Activated T-cell treated with anti-CD3 and anti-CD28 coated beads for 4 hours (primary cell): ENCODE measurements around the gene NHSL2.
A peak's percentile ranks its signal among the peaks of the same experiment; 100 is the strongest.

Experiments used
- DNase-seq: peaks from one replicate; pipeline ENCODE4 v3.0.0-alpha.2; 2020

NHSL2 gene

DNA sequence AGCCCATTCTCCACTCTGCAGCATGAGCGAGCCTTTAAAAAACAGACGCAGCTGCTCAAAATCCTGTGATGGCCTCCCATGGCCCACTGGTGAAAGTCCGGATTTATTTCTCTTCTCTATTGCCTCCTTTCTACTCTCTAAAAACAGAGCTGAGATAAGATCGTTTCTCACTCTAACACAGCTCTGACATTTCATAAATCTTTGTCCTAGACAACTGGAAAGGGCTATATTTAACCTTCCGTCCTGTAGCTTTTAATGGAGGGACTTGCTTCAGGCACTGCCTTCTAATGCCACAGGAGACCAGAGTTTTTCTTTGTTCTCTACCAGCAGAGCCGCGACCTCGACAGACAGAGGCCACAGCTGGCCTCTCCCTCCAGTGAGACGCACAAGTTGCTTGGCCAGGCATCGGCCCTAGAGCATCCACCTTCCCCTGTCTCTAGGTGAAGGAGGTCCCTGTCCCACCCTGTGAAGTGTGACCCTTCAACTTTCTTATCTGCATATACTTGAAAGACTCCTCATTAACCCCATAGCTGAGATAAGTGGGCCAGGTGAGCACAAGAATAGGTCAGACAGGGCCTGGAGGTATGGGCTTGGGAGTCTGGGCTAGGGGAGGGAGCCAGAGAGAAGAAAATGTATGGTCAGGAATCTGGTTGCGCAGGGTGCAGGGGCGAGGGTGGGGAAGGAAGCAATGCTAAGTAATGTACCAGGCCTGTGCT is 171.1 kb downstream of the NHSL2 start:
- DNase-seq: no peak

DNA sequence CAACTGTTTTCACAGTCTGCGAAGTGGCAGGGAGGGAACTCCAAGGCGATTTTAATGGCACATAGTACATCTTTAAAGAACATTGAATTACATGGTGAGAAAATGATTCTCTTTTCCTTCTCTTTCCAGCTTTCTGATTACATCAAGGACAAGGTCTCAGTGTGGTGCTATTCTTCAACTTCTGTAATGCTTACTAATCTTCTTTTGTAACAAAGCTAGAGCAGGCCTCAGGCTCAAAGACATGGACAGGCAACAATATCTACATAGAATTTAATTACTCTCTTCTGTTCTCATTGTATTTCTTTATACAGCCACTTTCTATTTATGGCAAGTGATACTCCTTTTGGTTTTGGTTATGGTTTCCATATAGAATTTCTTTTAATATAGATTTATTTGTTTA is 172.6 kb downstream of the NHSL2 start:
- DNase-seq: no peak

DNA sequence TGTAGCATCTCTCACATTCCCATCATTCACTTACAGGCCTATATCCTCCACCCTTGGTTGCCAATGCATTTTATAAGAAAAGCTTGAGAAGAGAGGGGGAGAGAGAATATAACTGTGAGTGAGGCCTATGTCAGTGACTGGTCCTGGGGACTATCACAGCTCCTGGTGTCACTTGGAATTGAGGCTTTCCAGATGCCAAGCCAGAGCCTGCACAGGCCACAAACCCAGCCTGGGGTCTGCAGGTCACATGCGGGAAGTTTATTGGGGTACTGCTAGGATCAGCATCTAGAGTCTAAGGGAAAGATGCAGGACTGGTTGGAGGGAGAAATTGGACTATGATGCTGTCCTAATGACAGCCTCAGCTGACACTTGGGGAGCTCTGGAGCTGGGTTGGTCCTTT is 173.5 kb downstream of the NHSL2 start:
- no peak for DNase-seq

DNA sequence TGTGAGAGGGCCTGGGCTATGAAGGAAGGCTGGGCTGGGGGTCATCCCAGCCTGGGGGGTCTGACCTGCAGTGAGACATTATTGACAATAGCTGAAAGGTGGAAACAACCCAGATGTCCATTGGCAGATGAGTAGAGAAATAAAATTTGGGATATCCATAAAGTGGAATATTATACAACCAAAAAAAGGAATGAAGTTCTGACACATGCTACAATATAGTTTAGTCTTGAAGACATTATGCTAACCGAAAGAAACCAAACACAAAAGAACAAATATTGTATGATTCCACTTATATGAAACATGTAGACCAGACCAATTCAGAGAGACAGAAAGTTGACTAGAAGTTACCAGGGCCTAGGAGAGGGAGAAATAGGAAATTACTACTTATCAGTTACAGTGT is 176.3 kb downstream of the NHSL2 start:
- no peak for DNase-seq

DNA sequence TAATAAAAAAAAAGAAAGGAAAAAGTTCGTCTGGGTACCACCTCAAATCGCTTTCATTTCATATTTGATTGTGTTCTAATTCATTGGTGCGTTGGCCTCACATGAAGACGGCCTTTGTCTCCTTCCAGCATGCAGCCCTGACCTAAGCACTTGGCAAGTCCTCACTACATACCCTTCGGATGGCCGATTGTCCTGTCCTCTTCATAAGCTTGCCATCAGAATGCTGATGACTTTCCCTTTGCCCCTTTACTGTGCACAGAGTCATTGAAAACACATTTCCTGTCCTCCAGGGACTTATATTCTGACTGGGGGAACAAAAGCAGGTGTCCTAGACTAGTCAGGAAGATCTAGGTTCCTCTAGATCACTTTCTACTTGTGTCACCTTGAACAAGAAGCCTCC is 178.1 kb downstream of the NHSL2 start:
- DNase-seq: no peak

DNA sequence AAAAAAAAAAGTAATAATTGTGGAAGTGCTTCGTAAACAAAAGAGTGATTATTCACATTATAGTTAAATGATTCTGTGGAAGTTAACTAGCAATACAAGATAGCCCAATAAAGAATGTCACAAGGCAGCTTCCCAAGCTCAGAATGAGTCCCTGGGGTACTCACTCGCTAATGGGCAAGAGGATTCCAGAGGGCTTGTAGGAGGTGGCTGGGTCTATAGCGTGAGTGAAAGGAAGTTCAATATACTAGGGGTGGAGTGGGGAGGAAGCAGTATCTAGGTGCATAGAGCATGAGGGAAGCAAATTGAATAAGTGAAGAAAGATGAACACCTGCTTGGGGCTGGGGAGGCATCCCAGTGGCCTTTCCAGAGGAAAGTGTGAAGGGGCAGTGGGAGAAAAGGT is 178.6 kb downstream of the NHSL2 start:
- DNase-seq: no peak

DNA sequence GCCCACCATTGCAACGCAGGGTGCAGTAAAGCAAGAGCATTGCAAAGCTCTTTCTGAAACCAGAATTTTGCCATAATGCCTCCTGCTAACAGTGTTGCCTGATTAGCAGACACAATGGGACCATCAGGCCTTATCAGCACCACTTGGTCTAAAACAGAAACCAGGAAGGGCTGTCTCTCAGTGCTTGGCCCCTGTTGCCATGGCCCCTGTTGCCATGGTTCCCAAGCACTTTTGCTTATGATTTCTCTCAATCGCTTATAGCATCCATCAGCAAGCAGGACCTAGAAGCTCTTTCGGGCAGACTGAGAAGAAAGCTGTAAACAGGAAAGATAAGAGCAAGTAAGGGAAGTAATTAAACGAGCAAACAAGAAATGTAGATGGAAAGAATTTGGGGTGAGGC is 184.2 kb downstream of the NHSL2 start:
- peak; percentile 28 for DNase-seq

DNA sequence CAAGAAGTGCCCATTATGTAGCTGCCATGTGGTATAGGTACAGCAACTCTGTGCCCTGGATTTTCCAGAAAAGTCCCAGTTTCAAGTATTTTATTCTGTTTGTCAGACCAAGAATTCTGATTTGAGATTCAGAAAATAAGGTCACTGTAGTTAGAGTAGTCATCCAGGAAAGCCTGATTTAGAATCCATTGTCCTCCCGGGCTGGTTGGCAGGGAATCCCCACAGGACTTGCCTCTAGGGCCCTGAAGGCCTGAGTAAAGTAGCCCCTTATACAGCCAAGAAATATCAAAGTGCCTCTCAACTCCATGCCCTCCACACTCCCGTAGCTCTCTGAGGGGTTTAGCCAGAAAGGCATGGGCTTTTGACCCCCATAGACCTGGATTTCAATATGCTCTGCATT is 184.7 kb downstream of the NHSL2 start:
- no peak for DNase-seq

DNA sequence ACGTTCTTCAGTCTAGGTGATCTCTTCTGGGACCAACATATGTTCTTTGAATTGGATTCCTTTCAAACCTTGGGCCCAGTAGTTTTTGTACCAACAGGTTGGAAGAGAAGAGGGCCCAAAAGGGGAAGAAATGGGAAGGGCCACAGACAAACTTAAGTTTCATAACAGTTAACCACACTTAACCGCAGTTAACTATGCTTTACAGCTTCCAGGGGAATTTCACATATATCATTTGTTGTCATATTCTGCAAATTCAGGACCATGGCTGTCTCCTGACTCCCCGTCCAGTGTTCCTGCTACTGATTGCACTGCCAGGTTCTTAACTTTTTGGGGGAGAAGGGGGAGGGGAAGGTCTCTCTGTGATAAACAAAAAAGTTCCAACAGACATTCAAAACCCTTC is 186.5 kb downstream of the NHSL2 start:
- DNase-seq: no peak

DNA sequence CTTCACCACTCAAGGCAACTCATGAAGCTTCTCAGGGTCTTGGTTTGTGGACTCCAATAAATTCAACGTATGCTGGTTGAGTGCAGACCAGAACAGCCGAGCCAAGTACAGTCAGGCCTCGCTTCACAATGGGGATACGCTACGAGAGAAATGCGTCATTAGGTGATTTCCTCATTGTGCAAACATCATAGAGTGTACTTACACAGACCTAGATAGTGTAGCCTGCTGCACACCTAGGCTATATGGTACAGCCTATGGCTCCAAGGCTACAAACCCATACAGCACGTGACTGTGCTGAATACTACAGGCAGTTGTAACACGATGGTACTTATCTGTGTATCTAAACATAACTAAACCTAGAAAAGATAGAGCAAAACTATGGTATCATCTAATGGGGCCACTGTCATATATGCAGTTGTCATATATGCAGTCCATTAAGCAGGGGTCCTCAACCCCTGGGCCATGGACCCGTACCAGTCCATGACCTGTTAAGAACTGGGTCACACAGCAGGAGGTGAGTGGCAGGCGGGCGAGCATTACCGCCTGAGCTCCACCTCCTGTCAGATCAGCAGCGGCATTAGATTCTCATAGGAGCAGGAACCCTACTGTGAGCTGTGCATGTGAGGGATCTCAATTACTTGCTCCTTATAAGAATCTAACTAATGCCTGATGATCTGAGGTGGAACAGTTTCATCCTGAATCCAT is 189.6 kb downstream of the NHSL2 start:
- DNase-seq: no peak

DNA sequence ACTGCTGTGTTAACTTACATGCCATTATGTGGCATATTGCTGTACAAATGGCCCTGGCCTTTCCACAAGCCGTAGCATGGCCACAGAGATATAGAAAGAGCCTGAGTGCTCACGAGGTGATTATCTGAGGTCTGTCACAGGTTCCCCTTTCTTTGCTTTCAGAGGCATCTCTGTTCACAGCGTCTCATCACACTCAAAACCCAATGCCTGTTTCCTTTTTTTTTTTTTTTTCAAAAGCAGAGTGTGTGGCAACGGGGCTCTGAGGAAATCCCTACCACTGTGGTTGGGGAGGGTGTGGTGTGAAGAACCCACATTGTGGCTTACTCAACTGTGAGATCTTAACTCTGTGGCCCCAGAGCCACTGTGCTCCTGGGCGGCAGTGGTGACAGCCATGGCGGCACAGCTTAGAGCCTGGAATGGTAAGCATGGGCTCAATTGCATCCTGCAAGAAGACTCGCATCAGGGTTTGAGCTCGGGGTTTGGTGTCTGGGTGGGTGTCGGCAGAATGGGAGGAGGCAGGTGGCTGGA is 190.2 kb downstream of the NHSL2 start:
- peak; percentile 42 for DNase-seq

DNA sequence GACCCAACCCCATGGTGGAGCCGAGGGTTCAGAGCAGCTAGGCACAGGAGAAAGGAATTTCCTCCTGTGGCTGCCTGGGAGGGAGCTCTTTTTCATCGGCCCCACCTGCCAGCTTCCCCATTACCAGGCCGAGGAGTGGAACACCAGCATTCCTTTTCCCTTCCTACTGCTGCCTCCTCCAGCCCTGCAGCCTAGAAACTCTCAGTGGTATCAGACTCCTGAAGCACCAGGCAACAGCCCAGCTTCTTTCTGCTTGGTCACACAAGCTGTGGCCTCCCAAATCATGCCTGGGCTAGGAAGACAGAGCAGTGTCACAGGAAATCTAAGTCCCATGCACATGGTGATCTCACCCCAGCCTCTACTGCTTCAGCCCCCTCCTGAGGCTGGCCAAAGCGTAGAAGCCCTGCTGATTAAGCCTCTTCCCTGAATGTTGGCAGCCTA is 191.0 kb downstream of the NHSL2 start:
- DNase-seq: no peak

DNA sequence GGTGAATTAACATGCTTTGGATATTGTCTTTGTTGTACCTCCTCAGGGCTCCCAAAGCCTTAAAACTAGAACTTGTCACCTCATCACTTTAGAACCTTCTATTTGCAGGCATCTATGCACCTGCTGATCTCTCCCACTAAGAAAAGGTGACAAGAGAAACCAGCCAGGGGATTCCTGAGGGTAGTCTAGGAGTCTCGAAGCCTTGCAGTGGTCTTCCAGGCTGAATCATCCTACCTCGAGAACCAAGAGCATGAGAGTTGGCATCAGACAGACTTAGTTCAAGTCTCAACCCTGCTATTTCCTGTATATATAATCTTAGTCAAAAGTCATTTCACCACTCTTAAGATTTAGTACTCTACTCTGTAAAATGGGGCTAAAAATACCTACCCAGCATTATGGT is 191.5 kb downstream of the NHSL2 start:
- no peak for DNase-seq

DNA sequence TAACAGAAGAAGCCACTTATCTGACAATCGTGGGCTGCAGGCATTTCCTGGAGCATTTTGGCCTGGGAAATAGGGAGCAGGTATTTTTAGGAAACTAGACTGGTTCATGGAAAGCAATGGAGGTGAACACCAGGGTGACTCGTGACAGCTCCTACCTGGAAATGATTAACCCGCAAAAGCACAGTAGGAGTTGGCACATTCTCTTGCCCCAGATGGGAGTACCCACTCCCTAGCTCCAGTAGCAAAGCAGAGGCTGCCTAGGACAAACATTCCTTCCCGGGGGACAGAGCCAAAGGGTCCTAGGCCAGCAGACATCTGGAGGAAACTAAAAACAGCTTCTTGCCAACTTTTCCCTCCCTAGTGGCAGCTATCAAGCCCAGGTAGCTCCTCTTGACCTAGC is 192.1 kb downstream of the NHSL2 start:
- DNase-seq: no peak

DNA sequence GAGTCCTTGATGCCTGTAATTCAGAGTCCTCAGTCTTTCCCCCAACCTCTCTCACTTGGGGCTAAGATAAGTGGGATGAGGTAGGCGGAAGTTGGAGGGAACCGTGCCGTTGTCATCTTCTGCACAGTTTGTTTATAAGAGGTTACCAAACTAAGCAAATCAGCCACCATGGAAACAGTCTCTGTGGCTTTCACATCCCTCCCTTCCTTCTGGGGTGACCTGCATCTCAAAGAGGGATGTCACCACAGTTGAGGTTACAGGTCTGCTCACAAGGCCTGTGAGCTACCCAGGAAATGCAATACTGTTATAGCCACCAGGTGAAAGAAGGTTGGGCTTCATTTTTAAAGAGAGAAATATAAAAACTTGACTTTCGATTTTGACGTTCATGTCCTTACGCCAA is 194.8 kb downstream of the NHSL2 start:
- DNase-seq: no peak

DNA sequence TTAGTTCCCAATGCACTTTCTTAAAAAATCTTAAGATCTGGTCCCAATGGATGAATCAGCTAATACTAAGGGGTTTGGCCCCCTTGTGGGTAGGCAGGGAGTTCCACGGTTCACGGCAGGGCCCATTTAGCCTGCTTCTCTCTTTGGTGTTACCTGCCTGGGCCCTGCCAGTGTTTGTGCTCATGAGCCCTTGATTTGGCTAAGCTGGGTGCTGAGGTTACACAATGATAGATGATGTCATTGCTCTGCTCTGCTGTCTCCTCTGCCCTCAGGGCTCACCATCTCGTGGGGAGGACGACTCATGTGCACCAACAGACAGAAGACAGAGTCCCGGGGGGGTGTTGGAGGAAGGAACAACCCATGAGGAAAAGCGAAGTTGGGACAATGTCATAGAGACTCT is 196.7 kb downstream of the NHSL2 start:
- no peak for DNase-seq

DNA sequence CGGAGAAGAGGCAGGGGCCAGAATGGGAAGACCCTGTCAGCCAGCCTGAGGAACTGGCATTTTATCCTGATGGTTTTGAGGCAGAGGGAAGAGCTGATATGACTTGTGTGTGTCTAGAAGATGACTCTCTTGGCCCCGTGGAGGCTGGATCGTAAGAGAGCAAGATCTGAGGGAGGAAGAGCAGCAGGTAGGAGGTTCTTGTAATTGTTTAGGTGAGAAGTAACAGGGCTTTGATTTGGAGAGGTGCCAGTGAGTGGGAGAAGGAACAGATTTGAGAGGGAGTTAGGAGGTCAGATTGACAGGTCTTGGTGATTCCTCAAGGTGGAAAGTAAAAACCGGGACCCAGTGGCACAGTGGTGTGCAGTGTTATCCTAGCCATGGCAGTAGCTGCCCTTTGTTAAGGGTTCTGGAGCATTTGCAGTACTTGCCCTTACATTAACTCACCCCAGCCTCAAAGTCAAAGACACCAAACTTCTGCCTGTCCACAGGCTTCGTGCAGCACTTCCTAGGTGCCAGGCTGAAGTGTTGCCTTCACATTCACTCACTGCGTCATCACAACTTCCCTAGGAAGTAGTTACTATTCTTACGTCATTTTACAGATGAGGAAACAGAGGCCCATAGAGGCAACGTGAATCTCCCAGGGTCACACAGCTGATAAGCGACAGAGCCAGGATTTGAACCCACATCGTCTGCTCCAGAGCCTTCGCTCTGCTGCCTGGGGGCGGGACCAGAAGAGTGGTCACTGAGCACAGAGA is 197.4 kb downstream of the NHSL2 start:
- DNase-seq: no peak

DNA sequence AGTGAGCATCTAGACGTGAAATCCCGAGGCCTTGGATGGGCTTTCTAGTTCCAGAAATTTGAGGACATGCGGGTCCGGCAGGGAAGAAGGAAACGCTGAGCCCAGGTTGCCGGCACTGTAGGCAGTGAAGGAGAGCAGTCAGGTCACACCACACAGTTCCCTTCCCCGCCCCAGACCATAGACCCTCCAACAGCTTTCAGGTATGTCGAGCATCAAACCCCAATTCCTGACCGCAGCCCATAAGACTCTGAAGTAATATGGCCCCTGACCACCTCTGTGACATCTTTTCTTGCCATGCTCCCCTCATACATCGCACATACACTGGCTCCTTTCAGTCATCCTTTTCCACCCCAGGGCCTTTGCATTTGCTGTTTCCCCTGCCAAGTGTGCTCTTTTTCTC is 198.0 kb downstream of the NHSL2 start:
- DNase-seq: no peak

DNA sequence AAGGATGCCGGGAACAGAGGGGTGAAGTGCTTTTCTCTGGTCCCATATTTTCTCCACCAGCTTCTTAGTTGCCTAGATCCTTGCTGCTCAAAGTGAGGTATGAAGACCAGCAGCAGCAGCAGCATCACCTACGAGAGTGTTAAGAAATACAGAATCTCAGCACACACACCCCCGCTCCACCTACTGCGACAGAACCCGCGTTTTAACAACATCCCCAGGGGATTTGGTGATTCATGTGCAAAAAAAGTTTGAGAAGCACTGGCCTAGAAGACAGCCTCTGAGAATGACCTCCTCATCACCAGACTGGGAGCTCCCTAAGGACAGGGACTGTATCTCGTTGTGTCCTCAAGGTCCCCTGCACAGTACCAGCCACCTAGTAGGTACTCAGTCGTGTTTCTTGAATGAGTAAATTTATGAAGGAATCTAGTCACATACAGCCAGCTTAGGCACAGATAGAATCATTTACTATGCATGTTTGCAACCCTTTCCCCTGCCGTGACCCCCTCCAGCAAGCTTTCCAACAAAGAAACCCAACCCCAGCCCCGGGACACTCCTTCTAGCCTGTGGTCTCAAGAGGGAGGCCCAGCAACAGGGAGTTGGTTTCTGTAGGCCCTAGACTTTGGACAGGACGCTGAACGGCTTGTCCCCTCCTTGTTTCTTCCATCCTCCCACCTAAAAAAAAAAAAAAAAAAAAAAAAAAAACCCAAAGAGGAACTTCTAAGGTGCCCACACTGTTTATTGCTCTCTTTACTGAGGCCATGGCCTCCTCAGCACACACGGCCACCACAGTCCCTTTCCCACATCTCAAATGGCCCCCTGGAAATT is 199.6 kb downstream of the NHSL2 start:
- no peak for DNase-seq

DNA sequence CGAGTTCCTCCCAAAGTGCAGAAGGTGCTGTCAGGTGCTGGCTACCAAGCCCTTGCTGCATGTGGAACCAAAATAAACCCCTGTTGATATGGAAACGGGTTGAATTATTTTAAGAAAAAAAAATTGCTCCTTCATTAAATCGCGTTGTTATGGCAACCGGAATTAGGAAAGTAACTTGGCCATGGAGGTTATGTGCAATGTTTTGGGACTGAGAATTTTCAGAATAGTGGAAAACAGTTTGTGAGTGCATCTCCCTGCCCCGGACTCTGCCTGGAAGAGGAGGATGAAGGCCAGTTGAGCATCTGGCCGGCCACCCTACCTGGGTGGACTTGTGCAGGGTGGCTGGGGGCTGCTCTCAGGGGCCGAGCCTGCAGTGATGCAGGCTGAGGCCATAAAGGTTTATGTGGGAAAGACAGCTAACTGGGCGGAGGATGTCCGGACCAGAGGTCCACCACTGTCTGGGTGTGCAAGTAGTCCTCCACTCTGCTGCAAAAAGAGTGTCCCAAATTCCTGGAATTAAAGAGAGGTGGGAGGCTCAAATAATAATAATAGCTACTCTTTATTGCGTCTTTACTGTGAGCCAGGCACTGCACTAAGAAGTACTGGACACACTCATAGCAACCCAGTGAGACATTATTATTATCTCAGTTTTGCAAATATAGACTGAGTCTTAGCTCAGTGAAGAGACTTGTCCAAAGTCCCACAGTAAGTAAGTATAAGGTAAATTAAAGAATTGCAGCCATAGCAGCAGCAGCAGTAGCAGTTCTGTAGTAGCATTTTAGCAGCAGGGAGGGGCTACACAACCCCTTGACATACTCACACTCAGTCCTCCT is 200.4 kb downstream of the NHSL2 start:
- DNase-seq: no peak

DNA sequence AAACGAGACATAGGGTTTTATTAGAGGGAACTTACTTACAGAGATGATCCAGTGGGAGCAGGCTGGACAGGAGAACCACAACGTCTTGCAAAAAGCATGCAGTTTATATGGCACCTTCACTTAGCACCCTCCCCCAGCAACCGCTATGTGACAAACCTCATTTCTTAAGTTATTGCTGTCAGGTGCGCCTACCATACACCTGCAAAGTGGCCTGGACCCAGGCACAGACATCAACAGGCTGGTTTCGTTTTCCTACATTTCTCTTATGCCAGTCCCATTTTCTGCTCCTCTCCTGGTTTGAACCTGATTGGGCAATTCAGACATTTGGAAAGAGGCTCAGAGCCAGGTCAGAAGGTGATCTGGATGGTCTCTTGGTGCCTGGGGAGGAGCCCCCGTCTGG is 202.8 kb downstream of the NHSL2 start:
- DNase-seq: no peak

DNA sequence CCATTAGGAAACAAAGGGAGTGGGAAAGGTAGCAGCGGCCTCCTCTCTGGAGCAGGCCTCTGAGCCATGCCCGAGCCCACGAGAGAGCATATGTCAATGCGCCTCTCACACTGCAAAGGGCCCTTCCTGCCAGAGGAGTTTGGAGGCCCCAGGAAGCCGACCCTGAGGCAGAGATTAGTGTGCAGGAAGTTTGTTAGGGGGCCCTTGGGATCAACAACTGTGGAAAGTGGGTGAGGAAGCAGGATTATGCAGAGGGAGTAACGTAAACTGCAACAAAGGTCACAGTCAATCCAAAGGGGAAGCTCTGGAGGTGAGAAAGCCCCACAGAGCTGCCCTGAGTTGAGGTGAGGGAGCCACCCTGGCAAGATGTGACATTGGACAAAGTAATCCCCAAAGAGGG is 203.7 kb downstream of the NHSL2 start:
- no peak for DNase-seq
